MM.1S (cell line): ENCODE results near the gene TREM1.

Experiments used
- DNase-seq: peaks from one replicate; pipeline ENCODE4 v3.0.0-alpha.2; 2015
- H2AFZ ChIP-seq: fragments of 300-600 bp; sonication (generic); 2 replicates; pipeline ENCODE4 v1.6.0; 2016; ENCODE audit warnings: antibody characterized with exemption, low read length
- H3F3A ChIP-seq: fragments of 300-600 bp; sonication (generic); 2 replicates; pipeline ENCODE4 v1.6.1; 2016; ENCODE audit warnings: mild to moderate bottlenecking, antibody characterized with exemption, low read length, moderate library complexity, mixed read lengths; ENCODE audit not compliant: insufficient read depth
- H3K27ac ChIP-seq: fragments of 300-600 bp; sonication (generic); 2 replicates; pipeline ENCODE4 v1.5.1; 2016; ENCODE audit warnings: mild to moderate bottlenecking, low read length
- H3K27me3 ChIP-seq: fragments of 300-600 bp; sonication (generic); replicated peaks from 2 replicates; pipeline ENCODE4 v1.6.0; 2016; ENCODE audit warnings: low read length; ENCODE audit not compliant: insufficient read depth
- H3K36me3 ChIP-seq: fragments of 300-600 bp; sonication (generic); replicated peaks from 2 replicates; pipeline ENCODE4 v1.6.1; 2016; ENCODE audit warnings: mild to moderate bottlenecking, low read length, mixed read lengths; ENCODE audit not compliant: insufficient read depth
- H3K4me1 ChIP-seq: fragments of 300-600 bp; sonication (generic); 2 replicates; pipeline ENCODE4 v1.6.1; 2016; ENCODE audit warnings: low read length, mixed read lengths
- H3K4me2 ChIP-seq: fragments of 300-600 bp; sonication (generic); 2 replicates; pipeline ENCODE4 v1.6.0; 2016; ENCODE audit warnings: low read depth, low read length
- H3K4me3 ChIP-seq: fragments of 300-600 bp; sonication (generic); 2 replicates; pipeline ENCODE4 v1.5.1; 2016; ENCODE audit warnings: low read length, mixed read lengths
- H3K79me2 ChIP-seq: fragments of 300-600 bp; sonication (generic); 2 replicates; pipeline ENCODE4 v1.6.1; 2016; ENCODE audit warnings: mixed run types, low read length, mixed read lengths
- H3K9ac ChIP-seq: fragments of 300-600 bp; sonication (generic); 2 replicates; pipeline ENCODE4 v1.6.1; 2016; ENCODE audit warnings: low read length, mixed read lengths
- H3K9me2 ChIP-seq: fragments of 300-600 bp; sonication (generic); replicated peaks from 2 replicates; pipeline ENCODE4 v1.6.1; 2016; ENCODE audit warnings: mild to moderate bottlenecking, low read length, mixed read lengths; ENCODE audit not compliant: insufficient read depth
- H3K9me3 ChIP-seq: fragments of 300-600 bp; sonication (generic); replicated peaks from 2 replicates; pipeline ENCODE4 v1.6.1; 2016; ENCODE audit warnings: mild to moderate bottlenecking, low read length, mixed read lengths; ENCODE audit not compliant: insufficient read depth
- H4K20me1 ChIP-seq: fragments of 300-600 bp; sonication (generic); 2 replicates; pipeline ENCODE4 v1.6.1; 2016; ENCODE audit warnings: mild to moderate bottlenecking, low read length, moderate library complexity, mixed read lengths; ENCODE audit not compliant: insufficient read depth
- EZH2 ChIP-seq: fragments of 300-600 bp; sonication (generic); optimal IDR thresholded peaks from 2 replicates; pipeline ENCODE3; 2017; ENCODE audit warnings: low read depth, mild to moderate bottlenecking, antibody characterized with exemption, low read length, mixed read lengths
- EZH2phosphoT487 ChIP-seq: fragments of 300-600 bp; sonication (generic); IDR thresholded peaks from 2 replicates; pipeline ENCODE4 v1.6.1; 2018; ENCODE audit warnings: antibody characterized with exemption, low read length
- TF ChIP-seq, protein P1 (sequence below): fragments of 300-600 bp; sonication (generic); IDR thresholded peaks from 2 replicates; pipeline ENCODE4 v1.5.1; 2016; ENCODE audit warnings: antibody characterized with exemption, low read length, mixed read lengths

TREM1 gene

DNA sequence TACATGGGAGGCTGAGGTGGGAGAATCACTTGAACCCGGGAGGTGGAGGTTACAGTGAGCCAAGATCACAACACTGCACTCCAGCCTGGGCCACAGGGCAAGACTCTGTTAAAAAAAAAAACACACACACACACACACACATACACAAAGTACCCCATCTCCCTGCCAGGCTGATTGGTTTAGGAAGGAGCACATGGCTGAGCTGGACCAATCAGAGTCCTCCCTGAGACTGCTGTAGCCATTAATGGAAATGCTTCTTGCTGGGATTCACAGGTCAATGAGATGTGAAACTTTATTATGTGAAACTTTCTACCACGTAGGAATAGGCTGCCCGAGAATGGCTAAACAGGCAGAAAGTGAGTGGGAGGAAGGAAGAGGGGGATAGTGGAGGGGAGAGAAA is 2.9 kb downstream of the TREM1 start:
- Histone ChIP-seq H3K9ac (no peak overlapping the region), H3K9me2 (no peaks in the 10 kb centered on the region), H3K4me2 (no peak overlapping the region), H3K36me3 (no peaks in the 10 kb centered on the region), H3K27me3 (no peaks in the 10 kb centered on the region), H3K4me1 (peaks cover 9% of the 10 kb centered on the region), H3K27ac (no peak overlapping the region), H3F3A (no peaks in the 10 kb centered on the region), H3K4me3 (no peak overlapping the region), H2AFZ (no peak overlapping the region), H3K9me3 (no peaks in the 10 kb centered on the region), H3K79me2 (no peaks in the 10 kb centered on the region), H4K20me1 (no peaks in the 10 kb centered on the region)
- TF ChIP-seq EZH2phosphoT487 (no peak), EZH2 (no peak)
- TF ChIP-seq, protein P1, sequence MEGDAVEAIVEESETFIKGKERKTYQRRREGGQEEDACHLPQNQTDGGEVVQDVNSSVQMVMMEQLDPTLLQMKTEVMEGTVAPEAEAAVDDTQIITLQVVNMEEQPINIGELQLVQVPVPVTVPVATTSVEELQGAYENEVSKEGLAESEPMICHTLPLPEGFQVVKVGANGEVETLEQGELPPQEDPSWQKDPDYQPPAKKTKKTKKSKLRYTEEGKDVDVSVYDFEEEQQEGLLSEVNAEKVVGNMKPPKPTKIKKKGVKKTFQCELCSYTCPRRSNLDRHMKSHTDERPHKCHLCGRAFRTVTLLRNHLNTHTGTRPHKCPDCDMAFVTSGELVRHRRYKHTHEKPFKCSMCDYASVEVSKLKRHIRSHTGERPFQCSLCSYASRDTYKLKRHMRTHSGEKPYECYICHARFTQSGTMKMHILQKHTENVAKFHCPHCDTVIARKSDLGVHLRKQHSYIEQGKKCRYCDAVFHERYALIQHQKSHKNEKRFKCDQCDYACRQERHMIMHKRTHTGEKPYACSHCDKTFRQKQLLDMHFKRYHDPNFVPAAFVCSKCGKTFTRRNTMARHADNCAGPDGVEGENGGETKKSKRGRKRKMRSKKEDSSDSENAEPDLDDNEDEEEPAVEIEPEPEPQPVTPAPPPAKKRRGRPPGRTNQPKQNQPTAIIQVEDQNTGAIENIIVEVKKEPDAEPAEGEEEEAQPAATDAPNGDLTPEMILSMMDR = no peak
- no peak for DNase-seq

DNA sequence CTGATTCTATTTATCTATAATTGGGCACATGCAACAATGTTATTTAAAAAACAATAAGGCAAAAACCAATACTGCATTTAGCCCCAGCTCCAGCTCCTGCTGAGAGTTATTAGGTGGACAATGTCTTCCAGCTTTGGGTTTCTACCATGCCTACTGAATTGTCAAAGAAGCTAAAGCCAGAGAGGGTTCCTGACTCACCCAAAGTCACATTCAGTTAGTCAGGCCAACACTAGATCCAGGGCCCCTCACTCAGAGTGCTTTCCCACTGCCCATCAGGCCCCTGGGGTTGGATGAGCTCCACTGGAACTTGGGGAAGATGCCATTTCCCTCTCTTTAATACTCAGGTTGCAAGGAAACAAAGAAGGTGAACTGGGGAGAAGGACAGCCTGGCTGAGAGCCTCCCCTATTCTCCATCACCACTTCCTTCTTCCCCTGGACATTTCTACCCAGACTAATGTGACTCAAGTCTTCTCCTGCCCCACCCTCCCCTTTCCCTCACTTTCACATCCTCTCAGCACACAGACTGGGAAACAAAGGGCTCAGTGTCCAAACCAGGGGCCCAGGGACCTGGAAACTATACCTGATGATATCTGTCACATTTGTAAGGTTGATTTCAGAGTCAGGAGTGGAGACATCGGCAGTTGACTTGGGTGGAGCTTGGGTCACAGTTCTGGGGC is 6.0 kb downstream of the TREM1 start:
- H3K9me3 ChIP-seq = no peaks in the 10 kb centered on the region
- H4K20me1 ChIP-seq = no peaks in the 10 kb centered on the region
- no peaks in the 10 kb centered on the region for H3F3A ChIP-seq
- H3K9me2 ChIP-seq = no peaks in the 10 kb centered on the region
- H3K27ac ChIP-seq = no peak overlapping the region
- H3K27me3 ChIP-seq = no peaks in the 10 kb centered on the region
- H3K9ac ChIP-seq = no peak overlapping the region
- no peak overlapping the region for H2AFZ ChIP-seq
- peaks cover 2% of the 10 kb centered on the region for H3K4me1 ChIP-seq
- no peak overlapping the region for H3K4me3 ChIP-seq
- H3K36me3 ChIP-seq = no peaks in the 10 kb centered on the region
- DNase-seq = no peak
- TF ChIP-seq, protein P1 = no peak
- TF ChIP-seq EZH2 (no peak), EZH2phosphoT487 (no peak)
- H3K4me2 ChIP-seq = no peak overlapping the region
- H3K79me2 ChIP-seq = no peaks in the 10 kb centered on the region

DNA sequence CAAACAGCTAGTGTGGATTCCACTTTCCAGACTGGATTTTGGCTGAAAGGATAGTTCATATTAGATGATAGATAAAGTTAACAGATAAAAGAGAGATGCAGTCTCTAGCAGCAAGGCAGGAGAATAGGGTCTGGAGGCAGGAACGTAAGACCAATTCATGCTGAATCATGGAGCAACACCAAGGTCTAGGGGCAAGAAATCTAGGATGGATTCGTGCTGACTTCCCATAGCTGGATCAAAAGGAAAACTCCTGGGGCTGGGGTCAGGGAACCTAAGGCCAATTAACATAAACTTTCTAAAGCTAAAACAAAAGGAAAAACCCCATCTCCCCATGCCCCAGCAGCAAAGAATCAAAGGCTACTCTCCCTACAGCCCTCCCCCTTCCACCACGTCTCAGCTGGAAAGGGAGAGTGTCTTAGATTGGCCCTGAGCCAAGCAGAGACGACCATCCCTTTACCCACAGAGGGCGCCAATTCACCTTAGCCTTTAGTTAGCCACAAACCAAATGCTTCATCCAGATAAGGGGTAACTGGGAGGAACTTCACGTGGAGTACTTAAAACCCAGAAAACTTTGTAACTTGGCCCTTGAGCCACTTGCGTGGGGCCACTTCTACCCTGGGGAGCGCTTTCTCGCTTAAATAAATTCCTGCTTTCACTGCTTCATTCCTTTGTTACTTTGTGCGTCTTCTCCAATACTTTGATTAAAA is 7.6 kb downstream of the TREM1 start:
- H2AFZ ChIP-seq = 0 out of 2 replicates have a peak overlapping the region, but pooled peaks have one; percentile 23
- H3K4me3 ChIP-seq = no peak overlapping the region
- DNase-seq = peak; percentile 77
- no peaks in the 10 kb centered on the region for H3K27me3 ChIP-seq
- H3K79me2 ChIP-seq = no peaks in the 10 kb centered on the region
- TF ChIP-seq EZH2 (no peak), EZH2phosphoT487 (no peak)
- TF ChIP-seq, protein P1 = peak; percentile 73
- no peak overlapping the region for H3K27ac ChIP-seq
- H3K9ac ChIP-seq = no peak overlapping the region
- no peaks in the 10 kb centered on the region for H3F3A ChIP-seq
- no peaks in the 10 kb centered on the region for H4K20me1 ChIP-seq
- peaks cover 2% of the 10 kb centered on the region for H3K4me1 ChIP-seq
- no peak overlapping the region for H3K4me2 ChIP-seq
- H3K36me3 ChIP-seq = no peaks in the 10 kb centered on the region
- H3K9me3 ChIP-seq = no peaks in the 10 kb centered on the region
- no peaks in the 10 kb centered on the region for H3K9me2 ChIP-seq
